A549 (cell line): ENCODE results near the gene BCAP31.

Experiments
- MAX ChIP-seq: IDR thresholded peaks from 2 replicates; pipeline ENCODE4 v1.6.1; 2012
- REST ChIP-seq: fragments of 200-600 bp; sonication (generic); IDR thresholded peaks from 2 replicates; pipeline ENCODE4 v1.6.1; 2016; ENCODE audit warnings: antibody characterized with exemption, mild to moderate bottlenecking, moderate library complexity

- TF ChIP-seq MAX, result no peak
- no peak for TF ChIP-seq REST
Observed at GRCh38 chrX:153685751-153686696, 38.2 kb downstream of the BCAP31 start.
